Naive thymus-derived CD4-positive, alpha-beta T cell (primary cell): ENCODE data around the gene ZACN. TPM values are rescaled to one million over a fixed set of nuclear protein-coding genes. Genes with fewer than 3 reads are reported as not detected.
A peak's percentile ranks its signal among the peaks of the same experiment; 100 is the strongest.
"Not testable (repeated sequence)": the region's sequence is repeated elsewhere in the genome, so short reads cannot be mapped to it uniquely, and the experiment has no call there.

ENCODE experiments used
- ATAC-seq: fragments of 150-1000 bp; cut with Tn5 transposase; 2 replicates; pipeline ENCODE4 v1.10.0; 2021; ENCODE audit warnings: mild to moderate bottlenecking, moderate library complexity
- CTCF ChIA-PET: fragments of 350-600 bp; sonication (Branson Sonifier 250); formaldehyde crosslinking; loops from one replicate; lab custom pipeline; 2021; ENCODE audit warnings: antibody characterized with exemption; lab: Charles Lee
- POLR2A ChIA-PET: fragments of 350-600 bp; sonication (Branson Sonifier 250); formaldehyde crosslinking; loops from one replicate; lab custom pipeline; 2021; ENCODE audit warnings: antibody characterized with exemption, inconsistent platforms; lab: Charles Lee
- DNase-seq, 9 donors: peaks; one replicate each; pipeline versions ENCODE4 v3.0.0 to v3.0.0-alpha.2; 2020 to 2022; ENCODE audit warnings: mixed read lengths in 1 of 9
- H3K27ac ChIP-seq: one replicate; pipeline ENCODE4 v1.7.0; 2013; ENCODE audit warnings: mild to moderate bottlenecking, low read depth, low read length, moderate library complexity
- H3K27me3 ChIP-seq, 2 donors: one replicate each; pipeline ENCODE4 v1.7.0; 2013; ENCODE audit warnings: low read length in 2 of 2, mild to moderate bottlenecking in 2 of 2, moderate library complexity in 2 of 2; ENCODE audit not compliant: control insufficient read depth in 2 of 2, insufficient read depth in 2 of 2
- H3K36me3 ChIP-seq, 3 experiments: 1 replicate in 2 of 3; 2 replicates in 1 of 3; pipeline ENCODE4 v1.7.0; 2013; ENCODE audit warnings: low read length in 3 of 3, mild to moderate bottlenecking in 3 of 3, moderate library complexity in 1 of 3; ENCODE audit not compliant: insufficient read depth in 3 of 3, control insufficient read depth in 2 of 3
- H3K4me1 ChIP-seq, 2 donors: one replicate each; pipeline ENCODE4 v1.7.0; 2013; ENCODE audit warnings: low read length in 2 of 2, mild to moderate bottlenecking in 2 of 2, moderate library complexity in 1 of 2; ENCODE audit not compliant: control insufficient read depth in 2 of 2, insufficient read depth in 2 of 2
- H3K4me3 ChIP-seq: 2 replicates; pipeline ENCODE4 v1.7.0; 2013; ENCODE audit warnings: mild to moderate bottlenecking, low read length
- H3K9me3 ChIP-seq, 3 experiments: 1 replicate in 2 of 3; 2 replicates in 1 of 3; pipeline ENCODE4 v1.7.0; 2013; ENCODE audit warnings: low read length in 3 of 3; ENCODE audit not compliant: control insufficient read depth in 2 of 3
- H3K27ac Mint-ChIP-seq, 9 donors: one replicate each; pipeline ENCODE4 v1.8.0; 2020 to 2022; ENCODE audit warnings: mixed read lengths in 9 of 9, mild to moderate bottlenecking in 8 of 9, moderate library complexity in 5 of 9, inconsistent platforms in 2 of 9
- H3K27me3 Mint-ChIP-seq, 5 donors: one replicate each; pipeline ENCODE4 v1.8.0; 2021 to 2022; ENCODE audit warnings: mixed read lengths in 5 of 5, mild to moderate bottlenecking in 1 of 5
- H3K36me3 Mint-ChIP-seq, 5 donors: one replicate each; pipeline ENCODE4 v1.8.0; 2020 to 2022; ENCODE audit warnings: mixed read lengths in 5 of 5, mild to moderate bottlenecking in 3 of 5, inconsistent platforms in 1 of 5
- H3K4me1 Mint-ChIP-seq, 7 donors: one replicate each; pipeline ENCODE4 v1.8.0; 2020 to 2022; ENCODE audit warnings: mixed read lengths in 7 of 7, mild to moderate bottlenecking in 3 of 7, inconsistent platforms in 1 of 7
- H3K4me3 Mint-ChIP-seq, 10 donors: one replicate each; pipeline ENCODE4 v1.8.0; 2020 to 2022; ENCODE audit warnings: mild to moderate bottlenecking in 10 of 10, mixed read lengths in 10 of 10, moderate library complexity in 6 of 10, inconsistent platforms in 2 of 10
- H3K9me3 Mint-ChIP-seq, 11 donors: one replicate each; pipeline ENCODE4 v1.8.0; 2020 to 2022; ENCODE audit warnings: mixed read lengths in 11 of 11, mild to moderate bottlenecking in 4 of 11, inconsistent platforms in 1 of 11, moderate library complexity in 1 of 11
- intact Hi-C, 2 donors: fragments of 100-400 bp; cut with micrococcal nuclease; formaldehyde crosslinking; loops; one replicate each; pipeline ENCODE4 v1.15.1; 2023
- polyA plus RNA-seq, 2 donors: library from polyadenylated mRNA; unstranded; fragments of 300-500 nt; fragmentation: Illumina TruSeq; gene quantifications; one replicate each; pipeline ENCODE4 v1.2.3, GENCODE V29; 2021
- total RNA-seq, 6 experiments: library from RNA in 5 of 6; stranded (reverse) in 5 of 6; gene quantifications; 1 replicate in 5 of 6; 2 replicates in 1 of 6; pipeline ENCODE4 v1.2.3 and lab custom pipeline; 2021 to 2026

The ZACN gene
- total and polyA plus RNA-seq, 7 experiments from 2014 or later, result 0.24 to 4.6 (median 0.72) TPM; not detected in 1

DNA sequence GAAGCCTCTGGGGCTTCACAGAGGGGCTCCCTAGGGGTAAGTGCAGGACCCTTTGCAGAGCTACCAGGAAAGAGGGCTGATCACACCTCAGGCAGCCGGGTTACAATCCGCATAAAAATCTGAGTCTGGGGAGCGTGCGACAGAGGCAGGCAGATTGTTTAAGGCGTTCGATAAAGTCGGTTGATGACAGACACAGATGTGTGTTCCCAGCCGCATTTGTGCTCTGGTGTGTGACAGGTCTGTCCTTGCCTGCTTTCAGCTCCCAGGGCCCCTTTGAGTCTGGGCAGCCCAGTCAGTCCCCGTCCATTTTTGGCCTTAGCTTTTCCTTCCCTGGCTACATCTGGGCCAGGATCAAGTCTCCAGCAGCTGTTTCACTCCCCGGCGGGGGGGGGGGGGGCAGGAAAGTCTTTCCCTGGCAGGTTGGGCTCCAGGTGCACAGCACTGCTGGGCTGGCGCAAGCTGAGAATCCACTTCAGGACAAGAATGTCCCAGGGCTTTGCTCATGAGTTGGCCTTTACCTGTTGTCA lies 1.3 kb upstream of the ZACN start:
- intact Hi-C loops, result loop anchor here in 1 of 2 donors (10.0 kb wide), 1 partner anchor 1877 kb away; the partner anchor contains the start of gene TNRC6C
- POLR2A ChIA-PET, result interaction anchor here (0.6 to 3.5 kb wide), 4 partner anchors 26 to 253 kb away, joined by 3 to 12 read pairs (median 3); partner anchors contain the start of gene EXOC7
- peaks cover 13 to 14% of the 10 kb centered on the region in 2 donors for H3K27me3 ChIP-seq
- Mint-ChIP-seq H3K36me3 (peaks cover 0 to 5% (median 4%) of the 10 kb centered on the region in 5 donors), H3K27ac (peak overlapping the region in 5 of 9 donors; percentile 90 to 97 (median 95)), H3K4me1 (peaks cover 27 to 63% (median 43%) of the 10 kb centered on the region in 7 donors), H3K4me3 (peak overlapping the region in 8 of 10 donors; percentile 39 to 95 (median 86)), H3K9me3 (no peaks in the 10 kb centered on the region), H3K27me3 (peaks cover 17 to 62% (median 28%) of the 10 kb centered on the region in 5 donors)
- ATAC-seq (no peak), DNase-seq (no peak)
- H3K4me1 ChIP-seq, result peaks cover 5 to 41% of the 10 kb centered on the region in 2 donors
- H3K36me3 ChIP-seq, result peaks cover 0 to 2% (median 0%) of the 10 kb centered on the region in 3 experiments
- no peak overlapping the region for H3K27ac ChIP-seq
- no peak overlapping the region for H3K4me3 ChIP-seq
- CTCF ChIA-PET, result interaction anchor here (0.6 to 1.3 kb wide), 2 partner anchors 63 to 77 kb away, joined by 3 read pairs; no protein-coding TSS in a partner anchor
- no peaks in the 10 kb centered on the region for H3K9me3 ChIP-seq

DNA sequence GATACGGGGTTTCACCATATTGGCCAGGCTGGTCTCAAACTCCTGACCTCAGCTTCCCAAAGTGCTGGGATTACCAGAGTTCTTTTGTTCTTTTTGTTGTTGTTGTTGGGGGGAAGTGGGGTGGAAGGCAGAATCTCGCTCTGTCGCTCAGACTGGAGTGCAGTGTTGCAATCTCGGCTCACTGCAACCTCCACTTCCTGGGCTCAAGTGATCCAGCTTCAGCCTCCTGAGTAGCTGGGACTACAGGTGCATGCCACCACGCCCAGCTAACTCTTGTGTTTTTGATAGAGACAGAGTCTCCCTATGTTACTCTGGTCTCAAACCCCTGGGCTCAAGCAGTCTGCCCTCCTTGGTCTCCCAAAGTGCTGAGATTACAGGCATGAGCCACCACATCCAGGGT lies 612 bp upstream of the ZACN start:
- Mint-ChIP-seq H3K4me1 (peaks cover 27 to 63% (median 43%) of the 10 kb centered on the region in 7 donors), H3K27me3 (peaks cover 17 to 61% (median 28%) of the 10 kb centered on the region in 5 donors), H3K27ac (peak overlapping the region in 8 of 9 donors; percentile 29 to 90 (median 73)), H3K4me3 (peak overlapping the region in 6 of 10 donors; percentile 13 to 33 (median 26))
- H3K9me3 Mint-ChIP-seq, H3K36me3 Mint-ChIP-seq, H3K4me3 ChIP-seq, H3K36me3 ChIP-seq, H3K27ac ChIP-seq, ATAC-seq, H3K9me3 ChIP-seq: not testable (repeated sequence)
- Histone ChIP-seq H3K27me3 (peaks cover 13 to 14% of the 10 kb centered on the region in 2 donors), H3K4me1 (peaks cover 5 to 41% of the 10 kb centered on the region in 2 donors)
- intact Hi-C loops, result loop anchor here in 1 of 2 donors (10.0 kb wide), 1 partner anchor 1876 kb away; the partner anchor contains the start of gene TNRC6C
- ChIA-PET POLR2A (interaction anchor here (1.3 to 3.5 kb wide), 2 partner anchors 25 to 209 kb away, joined by 3 to 12 read pairs; partner anchors contain the start of gene EXOC7), CTCF (interaction anchor here (1.3 kb wide), 1 partner anchor 64 kb away, joined by 3 read pairs; no protein-coding TSS in a partner anchor)
- peak in 1 of 9 donors; percentile 15 for DNase-seq

DNA sequence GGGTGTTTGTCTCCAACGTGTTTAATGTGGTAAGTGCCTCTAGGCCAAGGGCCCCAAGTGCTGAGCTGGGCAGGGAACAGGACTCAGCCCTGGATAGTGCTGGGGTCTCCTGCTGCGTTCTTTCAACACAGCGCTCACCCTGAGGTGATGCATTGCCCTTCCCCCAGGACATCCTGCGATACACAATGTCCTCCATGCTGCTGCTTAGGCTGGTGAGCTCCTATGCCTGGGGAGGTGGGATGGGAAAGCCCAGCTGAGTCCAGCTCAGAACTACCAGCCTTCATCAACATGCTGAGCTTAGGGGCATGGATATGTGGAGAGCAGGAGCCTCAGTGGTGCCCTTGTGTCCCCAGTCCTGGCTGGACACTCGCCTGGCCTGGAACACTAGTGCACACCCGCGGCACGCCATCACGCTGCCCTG lies 563 bp downstream of the ZACN start:
- POLR2A ChIA-PET, result interaction anchor here (0.6 to 1.4 kb wide), 7 partner anchors 9 to 121 kb away, joined by 3 to 6 read pairs (median 4); partner anchors contain the start of gene EXOC7
- ATAC-seq (no peak), DNase-seq (no peak)
- Mint-ChIP-seq H3K36me3 (peaks cover 1 to 6% (median 5%) of the 10 kb centered on the region in 5 donors), H3K9me3 (no peaks in the 10 kb centered on the region), H3K4me3 (peak overlapping the region in 6 of 10 donors; percentile 25 to 51 (median 38)), H3K4me1 (peaks cover 27 to 58% (median 43%) of the 10 kb centered on the region in 7 donors), H3K27me3 (peaks cover 17 to 52% (median 24%) of the 10 kb centered on the region in 5 donors), H3K27ac (peak overlapping the region in 7 of 9 donors; percentile 15 to 90 (median 48))
- intact Hi-C loops, result loop anchor here in 1 of 2 donors (10.0 kb wide), 1 partner anchor 1875 kb away; the partner anchor contains the start of gene TNRC6C
- Histone ChIP-seq H3K9me3 (no peaks in the 10 kb centered on the region), H3K36me3 (peaks cover 0 to 21% (median 0%) of the 10 kb centered on the region in 3 experiments), H3K4me3 (no peak overlapping the region), H3K27ac (peak overlapping the region; percentile 41), H3K4me1 (peaks cover 5 to 41% of the 10 kb centered on the region in 2 donors), H3K27me3 (peaks cover 8 to 10% of the 10 kb centered on the region in 2 donors)
- CTCF ChIA-PET, result interaction anchor here (1.9 kb wide), 1 partner anchor 66 kb away, joined by 8 read pairs; no protein-coding TSS in a partner anchor

DNA sequence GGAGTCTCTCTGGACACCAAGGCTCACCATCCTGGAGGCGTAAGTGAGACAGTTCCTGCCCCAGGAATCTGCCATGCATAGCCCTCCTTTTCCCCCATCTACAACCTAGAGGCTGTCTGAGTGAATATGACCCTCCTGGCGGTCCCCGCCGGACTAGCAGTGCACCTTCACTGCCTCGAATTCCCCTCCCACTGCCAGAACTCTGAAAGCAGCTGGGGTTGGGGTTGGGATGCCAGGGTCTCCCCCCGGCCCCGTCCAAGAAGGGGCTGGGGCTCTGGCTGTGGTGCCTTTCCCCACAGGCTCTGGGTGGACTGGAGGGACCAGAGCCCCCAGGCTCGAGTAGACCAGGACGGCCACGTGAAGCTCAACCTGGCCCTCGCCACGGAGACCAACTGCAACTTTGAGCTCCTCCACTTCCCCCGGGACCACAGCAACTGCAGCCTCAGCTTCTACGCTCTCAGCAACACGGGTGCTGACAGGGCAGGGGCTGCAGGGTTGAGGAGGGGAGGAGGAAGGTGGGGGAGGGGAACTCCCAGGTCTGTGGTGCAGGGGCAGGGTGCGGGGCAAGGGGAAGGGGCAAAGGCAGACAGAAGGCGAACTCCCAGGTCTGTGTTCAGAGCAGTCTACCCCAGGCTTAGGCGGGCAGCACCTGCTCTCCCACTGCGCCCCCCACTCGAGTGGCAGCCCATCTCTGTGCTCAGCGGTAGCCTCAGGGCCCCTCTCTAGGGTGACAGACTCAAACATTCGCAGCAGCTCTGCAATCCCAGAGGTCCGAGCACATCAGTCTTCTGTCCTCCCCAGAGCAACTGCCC lies 1.2 kb downstream of the ZACN start:
- H3K4me3 Mint-ChIP-seq, result peak overlapping the region in 5 of 10 donors; percentile 33 to 51 (median 39)
- H3K27me3 ChIP-seq, result peaks cover 4 to 9% of the 10 kb centered on the region in 2 donors
- no peaks in the 10 kb centered on the region for H3K9me3 Mint-ChIP-seq
- H3K4me1 ChIP-seq, result peaks cover 5 to 36% of the 10 kb centered on the region in 2 donors
- no peak overlapping the region for H3K4me3 ChIP-seq
- no peak for ATAC-seq
- ChIA-PET POLR2A (interaction anchor here (0.6 to 1.4 kb wide), 10 partner anchors 8 to 186 kb away, joined by 3 to 6 read pairs (median 4); partner anchors contain the start of gene EXOC7), CTCF (interaction anchor here (0.7 to 1.9 kb wide), 3 partner anchors 9 to 66 kb away, joined by 3 to 8 read pairs (median 3); no protein-coding TSS in a partner anchor)
- peaks cover 25 to 51% (median 39%) of the 10 kb centered on the region in 7 donors for H3K4me1 Mint-ChIP-seq
- peaks cover 12 to 46% (median 19%) of the 10 kb centered on the region in 5 donors for H3K27me3 Mint-ChIP-seq
- peaks cover 1 to 6% (median 4%) of the 10 kb centered on the region in 5 donors for H3K36me3 Mint-ChIP-seq
- H3K27ac Mint-ChIP-seq, result peak overlapping the region in 8 of 9 donors; percentile 15 to 90 (median 76)
- peak in 2 of 9 donors; percentile 24 to 25 for DNase-seq
- no peaks in the 10 kb centered on the region for H3K9me3 ChIP-seq
- intact Hi-C loops, result loop anchor here in 1 of 2 donors (10.0 kb wide), 1 partner anchor 1875 kb away; the partner anchor contains the start of gene TNRC6C
- peak overlapping the region; percentile 41 for H3K27ac ChIP-seq
- H3K36me3 ChIP-seq, result peaks cover 0 to 27% (median 2%) of the 10 kb centered on the region in 3 experiments

DNA sequence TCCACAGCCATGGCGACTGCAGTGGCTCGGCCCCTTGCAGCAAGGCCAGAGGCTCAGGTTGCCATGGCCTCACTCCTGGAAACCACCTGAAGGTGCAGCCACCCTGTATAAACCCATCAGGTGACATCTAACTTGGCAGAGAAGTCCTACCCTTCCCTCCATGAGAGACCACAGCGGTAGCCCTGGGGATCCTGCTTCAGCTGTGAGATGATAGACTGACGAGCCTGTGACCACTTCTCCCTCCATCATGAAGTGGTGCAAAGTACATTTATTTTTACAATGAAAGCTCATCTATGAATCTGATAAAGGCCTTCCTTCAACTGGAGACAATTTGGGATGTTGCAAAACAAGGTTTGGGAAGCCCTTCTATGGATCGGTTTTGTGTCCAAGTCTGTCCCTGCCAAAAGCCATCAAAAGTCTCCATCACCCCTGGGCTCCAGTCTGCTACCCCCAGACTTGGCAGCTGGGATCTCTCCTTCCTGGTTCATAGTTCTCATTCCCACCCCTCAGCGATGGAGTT lies 1.8 kb downstream of the ZACN start:
- Mint-ChIP-seq H3K4me1 (peaks cover 20 to 45% (median 33%) of the 10 kb centered on the region in 7 donors), H3K27ac (peak overlapping the region in 8 of 9 donors; percentile 15 to 89 (median 76))

More for the DNA sequence above, 1.8 kb downstream of the ZACN start:
- no peak overlapping the region for H3K4me3 ChIP-seq
- Mint-ChIP-seq H3K36me3 (peaks cover 0 to 8% (median 4%) of the 10 kb centered on the region in 5 donors), H3K27me3 (peaks cover 6 to 40% (median 12%) of the 10 kb centered on the region in 5 donors), H3K4me3 (peak overlapping the region in 2 of 10 donors; percentile 23 to 33), H3K9me3 (no peaks in the 10 kb centered on the region)
- POLR2A ChIA-PET, result interaction anchor here (0.6 to 1.2 kb wide), 7 partner anchors 9 to 734 kb away, joined by 3 to 4 read pairs (median 3); no protein-coding TSS in a partner anchor
- DNase-seq (no peak), ATAC-seq (no peak)
- H3K9me3 ChIP-seq, result no peaks in the 10 kb centered on the region
- H3K27me3 ChIP-seq, result peaks cover 0 to 3% of the 10 kb centered on the region in 2 donors
- intact Hi-C loops, result no loop called here
- peaks cover 5 to 29% of the 10 kb centered on the region in 2 donors for H3K4me1 ChIP-seq
- peak overlapping the region; percentile 41 for H3K27ac ChIP-seq
- CTCF ChIA-PET, result interaction anchor here (0.7 to 1.9 kb wide), 3 partner anchors 8 to 67 kb away, joined by 3 to 8 read pairs (median 3); no protein-coding TSS in a partner anchor
- H3K36me3 ChIP-seq, result peaks cover 0 to 34% (median 8%) of the 10 kb centered on the region in 3 experiments
